ENCODE measurements around the gene AFAP1L1. TPM values are rescaled to one million over a fixed set of nuclear protein-coding genes. Genes with fewer than 3 reads are reported as not detected.

Gene AFAP1L1
- total RNA-seq, 2 experiments from 2014 or later = not detected

GRCh38 chr5:149302641-149303040, 31.0 kb downstream of the AFAP1L1 start:
- H3K4me1 ChIP-seq (ENCODE audit: insufficient read depth, low read length, poor library complexity, severe bottlenecking) = no peaks in the 10 kb centered on the region
- no peak overlapping the region for H3K4me2 ChIP-seq (ENCODE audit: low read length)
- H3K36me3 ChIP-seq (ENCODE audit: insufficient read depth, low read length) = no peaks in the 10 kb centered on the region
- H3K9me2 ChIP-seq (ENCODE audit: insufficient read depth, low read length) = no peaks in the 10 kb centered on the region
- intact Hi-C loops (cut with micrococcal nuclease; ENCODE audit: unreplicated experiment) = no loop called here
- ChIA-PET CTCF (ENCODE audit: unreplicated experiment) (no interaction called here), POLR2A (interaction anchor here (1.3 kb wide), 1 partner anchor 9 kb away, joined by 4 read pairs; no protein-coding TSS in a partner anchor)
- TF ChIP-seq CTCF (conservative IDR thresholded peaks at IDR 0.05; ENCODE audit: low read length) = no peak
- TF ChIP-seq EZH2phosphoT487 (IDR thresholded peaks at IDR 0.05; ENCODE audit: borderline replicate concordance, low read depth, low read length) = no peak
- H3K27ac ChIP-seq (ENCODE audit: low read depth, low read length, poor library complexity, severe bottlenecking) = no peak overlapping the region
- no peaks in the 10 kb centered on the region for H3K9me3 ChIP-seq (ENCODE audit: low read length)
- H4K20me1 ChIP-seq (ENCODE audit: insufficient read depth, low read length) = no peaks in the 10 kb centered on the region
- H3K4me3 ChIP-seq (ENCODE audit: low read depth, low read length, poor library complexity, severe bottlenecking) = no peak overlapping the region
- H3K79me2 ChIP-seq (ENCODE audit: insufficient read depth, low read depth, low read length) = no peaks in the 10 kb centered on the region
- H2AFZ ChIP-seq (ENCODE audit: low read length) = no peak overlapping the region
- no peak for DNase-seq (ENCODE audit: low spot score)
- BruUV-seq (replicated peaks) = no TSS peak

- intact Hi-C loops (cut with micrococcal nuclease; ENCODE audit: unreplicated experiment) = no loop called here
- ChIA-PET POLR2A (no interaction called here), CTCF (ENCODE audit: unreplicated experiment) (no interaction called here)
- H3K36me3 ChIP-seq (ENCODE audit: insufficient read depth, low read length) = no peaks in the 10 kb centered on the region
- H3K9me2 ChIP-seq (ENCODE audit: insufficient read depth, low read length) = no peaks in the 10 kb centered on the region
- no peak for DNase-seq (ENCODE audit: low spot score)
- H3K4me2 ChIP-seq (ENCODE audit: low read length) = no peak overlapping the region
- no peaks in the 10 kb centered on the region for H3K9me3 ChIP-seq (ENCODE audit: low read length)
- H4K20me1 ChIP-seq (ENCODE audit: insufficient read depth, low read length) = no peaks in the 10 kb centered on the region
- no peaks in the 10 kb centered on the region for H3K4me1 ChIP-seq (ENCODE audit: insufficient read depth, low read length, poor library complexity, severe bottlenecking)
- BruUV-seq (replicated peaks) = no TSS peak
- no peak overlapping the region for H3K4me3 ChIP-seq (ENCODE audit: low read depth, low read length, poor library complexity, severe bottlenecking)
- H3K27ac ChIP-seq (ENCODE audit: low read depth, low read length, poor library complexity, severe bottlenecking) = no peak overlapping the region
- H3K79me2 ChIP-seq (ENCODE audit: insufficient read depth, low read depth, low read length) = no peaks in the 10 kb centered on the region
- no peak overlapping the region for H2AFZ ChIP-seq (ENCODE audit: low read length)
- TF ChIP-seq CTCF (conservative IDR thresholded peaks at IDR 0.05; ENCODE audit: low read length) (no peak), EZH2phosphoT487 (IDR thresholded peaks at IDR 0.05; ENCODE audit: borderline replicate concordance, low read depth, low read length) (no peak)
Measured at GRCh38 chr5:149303210-149303609, 31.6 kb downstream of the AFAP1L1 start.

- TF ChIP-seq EZH2phosphoT487 (IDR thresholded peaks at IDR 0.05; ENCODE audit: borderline replicate concordance, low read depth, low read length) = no peak
- no peak for TF ChIP-seq CTCF (conservative IDR thresholded peaks at IDR 0.05; ENCODE audit: low read length)
Measured at GRCh38 chr5:149304195-149305078, 32.8 kb downstream of the AFAP1L1 start.

More at GRCh38 chr5:149304195-149305078, 32.8 kb downstream of the AFAP1L1 start:
- Histone ChIP-seq H3K79me2 (ENCODE audit: insufficient read depth, low read depth, low read length) (no peaks in the 10 kb centered on the region), H4K20me1 (ENCODE audit: insufficient read depth, low read length) (no peaks in the 10 kb centered on the region), H3K9me2 (ENCODE audit: insufficient read depth, low read length) (no peaks in the 10 kb centered on the region), H3K27ac (ENCODE audit: low read depth, low read length, poor library complexity, severe bottlenecking) (no peak overlapping the region), H3K4me1 (ENCODE audit: insufficient read depth, low read length, poor library complexity, severe bottlenecking) (no peaks in the 10 kb centered on the region), H3K9me3 (ENCODE audit: low read length) (no peaks in the 10 kb centered on the region), H3K4me3 (ENCODE audit: low read depth, low read length, poor library complexity, severe bottlenecking) (no peak overlapping the region), H3K36me3 (ENCODE audit: insufficient read depth, low read length) (no peaks in the 10 kb centered on the region), H2AFZ (ENCODE audit: low read length) (no peak overlapping the region), H3K4me2 (ENCODE audit: low read length) (no peak overlapping the region)
- DNase-seq (ENCODE audit: low spot score) = no peak
- ChIA-PET CTCF (ENCODE audit: unreplicated experiment) (no interaction called here), POLR2A (no interaction called here)
- intact Hi-C loops (cut with micrococcal nuclease; ENCODE audit: unreplicated experiment) = no loop called here
- no TSS peak for BruUV-seq (replicated peaks)

All from OCI-LY7 (cell line).